Neural crest cell (in vitro differentiated cells): ENCODE results near the gene FBRS. TPM values are rescaled to one million over a fixed set of nuclear protein-coding genes. Genes with fewer than 3 reads are reported as not detected.

Experiments
- DNase-seq: peaks from one replicate; pipeline ENCODE4 v3.0.0; 2021; ENCODE audit warnings: low read depth, mixed read lengths, low spot score
- H3K27ac Mint-ChIP-seq: one replicate; pipeline ENCODE4 v1.8.0; 2021; ENCODE audit warnings: mild to moderate bottlenecking, mixed read lengths; ENCODE audit not compliant: unreplicated experiment
- H3K27me3 Mint-ChIP-seq: 2 replicates; pipeline ENCODE4 v1.8.0; 2021; ENCODE audit warnings: low read depth, mild to moderate bottlenecking, mixed read lengths
- H3K36me3 Mint-ChIP-seq: 2 replicates; pipeline ENCODE4 v1.8.0; 2021; ENCODE audit warnings: low read depth, mild to moderate bottlenecking, mixed read lengths
- H3K4me1 Mint-ChIP-seq: 2 replicates; pipeline ENCODE4 v1.8.0; 2021; ENCODE audit warnings: mixed read lengths
- H3K4me3 Mint-ChIP-seq: one replicate; pipeline ENCODE4 v1.8.0; 2021; ENCODE audit warnings: mild to moderate bottlenecking, mixed read lengths
- H3K9me3 Mint-ChIP-seq: 2 replicates; pipeline ENCODE4 v1.8.0; 2021; ENCODE audit warnings: mixed read lengths
- CTCF ChIP-seq: fragments of 200-600 bp; sonication (generic); conservative IDR thresholded peaks from 2 replicates; pipeline ENCODE4 v1.5.0; 2021; ENCODE audit warnings: antibody characterized with exemption, mild to moderate bottlenecking
- total RNA-seq: library from RNA; stranded (reverse); gene quantifications from 2 replicates; pipeline ENCODE4 v1.2.1, GENCODE V29; 2021

FBRS gene
- total RNA-seq, 1 donor from 2014 or later = 67.1 TPM

GRCh38 chr16:30663820-30664219 is 5.6 kb downstream of the FBRS start:
- no peak for TF ChIP-seq CTCF
- Mint-ChIP-seq H3K4me3 (peak overlapping the region; percentile 74), H3K36me3 (peaks cover 14% of the 10 kb centered on the region), H3K4me1 (peaks cover 27% of the 10 kb centered on the region), H3K27me3 (no peaks in the 10 kb centered on the region), H3K9me3 (no peaks in the 10 kb centered on the region), H3K27ac (peak overlapping the region; percentile 37)
- DNase-seq = no peak

GRCh38 chr16:30664616-30665109 is 6.4 kb downstream of the FBRS start:
- TF ChIP-seq CTCF = no peak
- no peaks in the 10 kb centered on the region for H3K9me3 Mint-ChIP-seq
- no peak for DNase-seq
- H3K27me3 Mint-ChIP-seq = no peaks in the 10 kb centered on the region
- H3K36me3 Mint-ChIP-seq = peaks cover 14% of the 10 kb centered on the region
- H3K4me3 Mint-ChIP-seq = no peak overlapping the region
- peaks cover 27% of the 10 kb centered on the region for H3K4me1 Mint-ChIP-seq
- no peak overlapping the region for H3K27ac Mint-ChIP-seq

- H3K27ac Mint-ChIP-seq = no peak overlapping the region
- H3K9me3 Mint-ChIP-seq = no peaks in the 10 kb centered on the region
- peaks cover 14% of the 10 kb centered on the region for H3K36me3 Mint-ChIP-seq
- no peaks in the 10 kb centered on the region for H3K27me3 Mint-ChIP-seq
- H3K4me3 Mint-ChIP-seq = peak overlapping the region; percentile 49
- DNase-seq = no peak
- peaks cover 27% of the 10 kb centered on the region for H3K4me1 Mint-ChIP-seq
- TF ChIP-seq CTCF = no peak
These were observed 7.1 kb downstream of the FBRS start for GRCh38 chr16:30665155-30665829.

- Mint-ChIP-seq H3K36me3 (peaks cover 14% of the 10 kb centered on the region), H3K9me3 (no peaks in the 10 kb centered on the region), H3K4me3 (peak overlapping the region; percentile 27), H3K27me3 (no peaks in the 10 kb centered on the region), H3K27ac (no peak overlapping the region), H3K4me1 (peaks cover 22% of the 10 kb centered on the region)
- TF ChIP-seq CTCF = no peak
- DNase-seq = no peak
These were observed 7.6 kb downstream of the FBRS start for GRCh38 chr16:30665830-30666190.

- DNase-seq = no peak
- H3K4me1 Mint-ChIP-seq = peaks cover 13% of the 10 kb centered on the region
- peaks cover 9% of the 10 kb centered on the region for H3K36me3 Mint-ChIP-seq
- no peak for TF ChIP-seq CTCF
- no peaks in the 10 kb centered on the region for H3K9me3 Mint-ChIP-seq
- peak overlapping the region; percentile 50 for H3K27ac Mint-ChIP-seq
- H3K27me3 Mint-ChIP-seq = no peaks in the 10 kb centered on the region
- no peak overlapping the region for H3K4me3 Mint-ChIP-seq
These were observed 8.4 kb downstream of the FBRS start for GRCh38 chr16:30666681-30667080.
